ENCODE measurements around the gene JARID2.
"Not testable (repeated sequence)": the region's sequence is repeated elsewhere in the genome, so short reads cannot be mapped to it uniquely, and the experiment has no call there.

Gene JARID2

GRCh38 chr6:15405129-15406068 is 159.5 kb downstream of the JARID2 start:
- no peak for DNase-seq

GRCh38 chr6:15406452-15406851 is 160.6 kb downstream of the JARID2 start:
- DNase-seq, result no peak

GRCh38 chr6:15408008-15408407 is 162.1 kb downstream of the JARID2 start:
- no peak for DNase-seq

- no peak for DNase-seq
Observed at GRCh38 chr6:15408758-15409157, 162.9 kb downstream of the JARID2 start.

GRCh38 chr6:15409301-15410125 is 163.6 kb downstream of the JARID2 start:
- no peak for DNase-seq

- no peak for DNase-seq
Observed at GRCh38 chr6:15410126-15410391, 164.2 kb downstream of the JARID2 start.

- no peak for DNase-seq
Observed at GRCh38 chr6:15410752-15411151, 164.9 kb downstream of the JARID2 start.

- no peak for DNase-seq
Observed at GRCh38 chr6:15411766-15412165, 165.9 kb downstream of the JARID2 start.

- DNase-seq, result no peak
Observed at GRCh38 chr6:15412767-15413166, 166.9 kb downstream of the JARID2 start.

- no peak for DNase-seq
Observed at GRCh38 chr6:15413466-15414234, 167.8 kb downstream of the JARID2 start.

GRCh38 chr6:15414235-15414612 is 168.4 kb downstream of the JARID2 start:
- DNase-seq, result no peak

- not testable (repeated sequence) for DNase-seq
Observed at GRCh38 chr6:15415622-15416021, 169.8 kb downstream of the JARID2 start.

GRCh38 chr6:15416932-15417509 is 171.2 kb downstream of the JARID2 start:
- no peak for DNase-seq

GRCh38 chr6:15417811-15418210 is 171.9 kb downstream of the JARID2 start:
- DNase-seq, result no peak

GRCh38 chr6:15419493-15419892 is 173.6 kb downstream of the JARID2 start:
- DNase-seq, result no peak

- no peak for DNase-seq
Observed at GRCh38 chr6:15420959-15421438, 175.1 kb downstream of the JARID2 start.

GRCh38 chr6:15421945-15422733 is 176.3 kb downstream of the JARID2 start:
- no peak for DNase-seq

- no peak for DNase-seq
Observed at GRCh38 chr6:15423286-15423993, 177.6 kb downstream of the JARID2 start.

- DNase-seq, result no peak
Observed at GRCh38 chr6:15425947-15426346, 180.1 kb downstream of the JARID2 start.

GRCh38 chr6:15426395-15426794 is 180.5 kb downstream of the JARID2 start:
- DNase-seq, result no peak

GRCh38 chr6:15426901-15427300 is 181.0 kb downstream of the JARID2 start:
- no peak for DNase-seq

Data from NCI-H187 treated with DMSO at 0.1 percent for 48 hours (cell line).